A549 (cell line): ENCODE measurements around the gene RANBP17. TPM values are rescaled to one million over a fixed set of nuclear protein-coding genes. Genes with fewer than 3 reads are reported as not detected.

Source experiments
- ATAC-seq, 2 experiments: fragments of 200-7000 bp in 1 of 2; fragments of >200 bp in 1 of 2; cut with Nextera tagmentation in 1 of 2; cut with Tn5 transposase in 1 of 2; 3 replicates each; pipeline versions ENCODE4 v1.8.0 to v1.9.1; 2018 to 2020; ENCODE audit warnings: mild to moderate bottlenecking in 1 of 2, moderate library complexity in 1 of 2
- CTCF ChIA-PET: fragments of 300-600 bp; sonication (Branson Sonifier 250); formaldehyde crosslinking; extraction: SDS; loops from one replicate; lab custom pipeline; 2021; ENCODE audit warnings: antibody characterized with exemption, inconsistent platforms; lab: Yijun Ruan, JAX
- POLR2A ChIA-PET: fragments of 350-600 bp; formaldehyde crosslinking; extraction: SDS; loops from one replicate; lab custom pipeline; 2021; ENCODE audit warnings: antibody characterized with exemption, inconsistent platforms; lab: Yijun Ruan, JAX
- DNase-seq, 2 experiments: peaks; one replicate each; pipeline versions ENCODE4 v3.0.0 to v3.0.0-alpha.2; 2011 to 2016; ENCODE audit warnings: low read depth in 1 of 2, low spot score in 1 of 2
- FAIRE-seq: peaks from 2 replicates; lab custom pipeline; 2011; peaks lifted over from hg19 to GRCh38; lab: Jason Lieb, UNC
- H3K27ac ChIP-seq, 2 experiments: fragments of >200 bp; sonication (Bioruptor Twin); formaldehyde crosslinking; 3 replicates each; pipeline ENCODE4 v1.5.1; 2016 to 2017
- H3K4me1 ChIP-seq: fragments of >200 bp; sonication (Bioruptor Twin); formaldehyde crosslinking; 3 replicates; pipeline ENCODE4 v1.6.1; 2016
- H3K4me2 ChIP-seq: fragments of >200 bp; sonication (Bioruptor Twin); formaldehyde crosslinking; 3 replicates; pipeline ENCODE4 v1.6.1; 2016
- H3K4me3 ChIP-seq: fragments of >200 bp; sonication (Bioruptor Twin); formaldehyde crosslinking; 3 replicates; pipeline ENCODE4 v1.5.1; 2016
- H3K9me3 ChIP-seq: fragments of >200 bp; sonication (Bioruptor Twin); formaldehyde crosslinking; 3 replicates; pipeline ENCODE4 v1.6.1; 2016
- BHLHE40 ChIP-seq: IDR thresholded peaks from 2 replicates; pipeline ENCODE4 v1.6.1; 2012; ENCODE audit warnings: low read depth, low read length, inconsistent platforms
- CBX2 ChIP-seq: fragments of 200-600 bp; sonication (generic); IDR thresholded peaks from 2 replicates; pipeline ENCODE4 v1.6.1; 2016; ENCODE audit warnings: low read depth, mild to moderate bottlenecking, borderline replicate concordance
- CBX8 ChIP-seq: fragments of 200-600 bp; sonication (generic); IDR thresholded peaks from 2 replicates; pipeline ENCODE4 v1.6.1; 2016
- CHD4 ChIP-seq: fragments of 200-600 bp; sonication (generic); IDR thresholded peaks from 2 replicates; pipeline ENCODE4 v1.6.1; 2016; ENCODE audit warnings: antibody characterized with exemption, mild to moderate bottlenecking, borderline replicate concordance
- EHMT2 ChIP-seq: fragments of 200-600 bp; sonication (generic); IDR thresholded peaks from 2 replicates; pipeline ENCODE4 v1.6.1; 2016; ENCODE audit warnings: antibody characterized with exemption, low read depth, mild to moderate bottlenecking, moderate library complexity
- ESRRA ChIP-seq: fragments of 150-350 bp; IDR thresholded peaks from 2 replicates; pipeline ENCODE4 v1.6.1; 2014; ENCODE audit warnings: mild to moderate bottlenecking, low read length, borderline replicate concordance
- HOXA7 ChIP-seq: fragments of 250-450 bp; sonication (Bioruptor Pico); IDR thresholded peaks from 2 replicates; pipeline ENCODE4 v1.5.0; 2020; ENCODE audit warnings: mild to moderate bottlenecking, moderate library complexity
- JUN ChIP-seq, 2 experiments: fragments of >200 bp; sonication (Bioruptor Twin); formaldehyde crosslinking; IDR thresholded peaks; 2 replicates in 1 of 2; 3 replicates in 1 of 2; pipeline ENCODE4 v1.6.1; 2016 to 2017
- JUNB ChIP-seq: fragments of >200 bp; sonication (Bioruptor Twin); formaldehyde crosslinking; IDR thresholded peaks from 2 replicates; pipeline ENCODE4 v1.6.1; 2016
- KDM1A ChIP-seq: fragments of 200-600 bp; sonication (generic); IDR thresholded peaks from 2 replicates; pipeline ENCODE4 v1.6.1; 2016; ENCODE audit warnings: low read depth, mild to moderate bottlenecking
- MYC ChIP-seq: IDR thresholded peaks from 2 replicates; pipeline ENCODE4 v1.6.1; 2012; ENCODE audit warnings: mild to moderate bottlenecking, inconsistent platforms, low read length, improper control_type of control experiment, borderline replicate concordance
- NFE2L2 ChIP-seq: fragments of 150-350 bp; conservative IDR thresholded peaks from 2 replicates; pipeline ENCODE4 v1.6.1; 2014; ENCODE audit warnings: low read length
- NPAS2 ChIP-seq: fragments of 250-450 bp; sonication (Bioruptor Pico); IDR thresholded peaks from 2 replicates; pipeline ENCODE4 v1.8.0; 2022; ENCODE audit warnings: mild to moderate bottlenecking, moderate library complexity, borderline replicate concordance
- POLR2A ChIP-seq: IDR thresholded peaks from 2 replicates; pipeline ENCODE4 v1.6.1; 2012; ENCODE audit warnings: mild to moderate bottlenecking, low read length
- POLR2AphosphoS2 ChIP-seq: conservative IDR thresholded peaks from 2 replicates; pipeline ENCODE4 v1.6.1; 2012; ENCODE audit warnings: low read length, improper control_type of control experiment, inconsistent platforms
- RAD21 ChIP-seq, 2 experiments: fragments of >200 bp in 1 of 2; sonication (Bioruptor Twin) in 1 of 2; formaldehyde crosslinking in 1 of 2; IDR thresholded peaks in 1 of 2; conservative IDR thresholded peaks in 1 of 2; 2 replicates in 1 of 2; 3 replicates in 1 of 2; pipeline ENCODE4 v1.6.1; 2012 to 2018; ENCODE audit warnings: inconsistent platforms in 1 of 2
- RFX5 ChIP-seq: fragments of 450-650 bp; IDR thresholded peaks from 2 replicates; pipeline ENCODE4 v1.7.1; 2014; ENCODE audit warnings: antibody characterized with exemption, mild to moderate bottlenecking, moderate library complexity
- SMC3 ChIP-seq: fragments of >200 bp; sonication (Bioruptor Twin); formaldehyde crosslinking; IDR thresholded peaks from 3 replicates; pipeline ENCODE4 v1.6.1; 2018; ENCODE audit warnings: inconsistent platforms
- TP53 ChIP-seq: fragments of 250-450 bp; sonication (Bioruptor Pico); IDR thresholded peaks from 2 replicates; pipeline ENCODE4 v1.5.0; 2021; ENCODE audit warnings: mild to moderate bottlenecking, moderate library complexity
- ZFP36 ChIP-seq: fragments of 450-650 bp; IDR thresholded peaks from 2 replicates; pipeline ENCODE4 v1.6.1; 2014; ENCODE audit warnings: borderline replicate concordance; ENCODE audit not compliant: partially characterized antibody
- WGBS: methylation state at CpG from one replicate; pipeline ENCODE4 v1.1.6; 2017; ENCODE audit errors: missing lambda C conversion rate; 5-methylcytosine and 5-hydroxymethylcytosine counted together
- polyA plus RNA-seq, 4 experiments: library from polyadenylated mRNA; depleted of rRNA in 3 of 4; stranded (reverse); fragments of >200 nt; fragmentation: RNase III in 1 of 4; extraction: RNeasy Plus Mini Kit Qiagen cat#74134 plus additional on column Dnase treatment in 1 of 4; gene quantifications; 2 replicates in 3 of 4; 3 replicates in 1 of 4; pipeline ENCODE4 v1.2.3, GENCODE V29; 2011 to 2017
- TF ChIP-seq, protein P1 (sequence below): fragments of 200-600 bp; sonication (generic); IDR thresholded peaks from 2 replicates; pipeline ENCODE4 v1.6.1; 2016; ENCODE audit warnings: antibody characterized with exemption, mild to moderate bottlenecking, moderate library complexity
- TF ChIP-seq, protein P2 (sequence below): fragments of >200 bp; sonication (Bioruptor Twin); formaldehyde crosslinking; IDR thresholded peaks from 3 replicates; pipeline ENCODE4 v1.5.1; 2016
- TF ChIP-seq, protein P3 (sequence below): IDR thresholded peaks from 2 replicates; pipeline ENCODE4 v1.6.1; 2012

The RANBP17 gene
- polyA plus RNA-seq, 2 of the 4 experiments (the other 2 are of a cell fraction), result 3.4 to 9.2 TPM

DNA sequence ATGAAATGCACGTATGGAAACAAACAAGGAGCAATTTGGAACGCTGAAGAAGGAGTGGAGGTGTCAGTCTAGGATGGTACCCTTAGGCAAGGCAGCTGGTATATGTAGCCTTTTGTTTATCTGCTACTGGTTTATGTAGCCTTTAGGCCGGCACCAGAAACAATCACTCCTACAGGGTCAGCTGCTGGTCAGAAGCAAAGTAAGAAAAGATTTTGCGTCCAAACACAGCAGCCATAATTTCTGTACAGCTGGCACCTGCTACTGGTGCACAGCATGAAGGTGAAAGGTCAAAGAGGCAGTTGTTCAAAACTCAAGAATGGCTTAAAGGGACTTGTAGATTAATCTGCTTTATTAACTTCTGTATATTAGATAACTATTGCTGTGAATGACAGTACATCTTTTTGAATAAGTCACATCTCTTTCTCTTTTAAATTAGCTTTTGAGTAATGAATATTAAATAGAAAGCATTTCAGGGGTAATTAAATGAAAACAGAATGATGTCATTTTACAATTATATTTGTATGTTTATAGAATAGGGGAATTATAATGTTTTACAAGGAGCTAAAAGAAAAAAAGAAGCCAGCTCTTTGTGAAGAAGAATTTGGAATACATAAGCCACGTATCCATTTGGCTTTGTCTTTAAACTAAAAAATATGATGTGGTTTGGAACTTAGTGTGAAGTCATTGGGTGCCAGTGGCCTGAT lies 414.2 kb downstream of the RANBP17 start:
- 76% methylated on average over 5 of the region's 5 CpGs for WGBS
- FAIRE-seq, result no peak

DNA sequence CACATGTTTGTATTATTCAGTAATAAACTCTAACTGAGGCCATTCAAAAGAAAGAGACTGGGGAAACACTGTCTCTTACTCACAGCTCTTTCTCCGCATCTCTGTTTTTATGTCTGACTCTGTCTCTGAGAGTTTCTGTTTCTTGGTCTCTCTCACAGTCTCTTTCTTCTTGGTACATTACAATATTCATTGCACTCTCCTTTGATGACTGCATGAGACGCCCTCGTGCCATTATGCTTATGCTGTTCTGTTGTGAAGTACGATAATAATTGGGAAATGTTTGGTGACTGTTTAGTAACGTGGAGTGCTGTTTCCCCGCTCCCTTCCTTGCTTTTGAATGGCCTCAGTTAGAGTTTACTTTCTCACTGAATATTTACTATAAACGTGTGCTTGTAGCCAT lies 421.9 kb downstream of the RANBP17 start:
- 77% methylated on average over 7 of the region's 7 CpGs for WGBS
- Histone ChIP-seq H3K4me1 (no peaks in the 10 kb centered on the region), H3K4me2 (no peak overlapping the region), H3K27ac (no peak overlapping the region), H3K4me3 (no peak overlapping the region), H3K9me3 (no peaks in the 10 kb centered on the region)
- TF ChIP-seq KDM1A (no peak), TP53 (CRISPR knock-in tag) (no peak), NPAS2 (CRISPR knock-in tag) (no peak)
- DNase-seq, result no peak
- no peak for FAIRE-seq
- POLR2A ChIA-PET, result no interaction called here
- ATAC-seq, result no peak
- CTCF ChIA-PET, result interaction anchor here (1.1 to 1.8 kb wide), 2 partner anchors 21 to 76 kb away, joined by 3 to 7 read pairs; no protein-coding TSS in a partner anchor

More for the DNA sequence above, 414.2 kb downstream of the RANBP17 start:
- H3K27ac ChIP-seq, result no peak overlapping the region
- DNase-seq, result no peak
- H3K4me1 ChIP-seq, result no peaks in the 10 kb centered on the region; the same call in 2 of the 3 replicates
- TF ChIP-seq HOXA7 (no peak), NFE2L2 (no peak), POLR2A (no peak), RAD21 (conservative IDR thresholded peaks at IDR 0.05 in 1 of 2, IDR thresholded peaks at IDR 0.05 in 1 of 2) (no peak), TP53 (CRISPR knock-in tag) (no peak), JUNB (no peak)
- CTCF ChIA-PET, result interaction anchor here (1.2 kb wide), 1 partner anchor 10 kb away, joined by 3 read pairs; no protein-coding TSS in a partner anchor
- H3K4me2 ChIP-seq, result no peak overlapping the region
- H3K9me3 ChIP-seq, result no peaks in the 10 kb centered on the region
- no peak for ATAC-seq
- POLR2A ChIA-PET, result no interaction called here
- H3K4me3 ChIP-seq, result no peak overlapping the region

DNA sequence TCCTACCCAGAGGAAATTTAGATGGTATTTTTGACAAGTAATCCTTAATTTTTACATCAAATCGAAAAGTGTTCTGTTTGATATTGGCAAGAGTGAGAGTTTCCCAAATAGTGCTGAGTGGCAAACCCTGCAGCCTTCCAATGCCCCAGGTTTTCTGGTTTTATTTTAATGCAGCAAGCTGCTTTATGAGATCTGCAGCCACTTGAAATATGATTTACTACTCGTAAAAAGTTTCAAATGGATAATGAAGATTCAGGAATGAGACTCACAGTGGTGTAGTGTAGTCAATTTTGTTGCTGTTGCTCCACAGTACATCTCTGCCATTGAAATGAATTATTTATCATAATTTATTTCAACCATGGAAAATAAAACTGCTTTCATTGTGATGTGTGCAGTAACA lies 423.6 kb downstream of the RANBP17 start:
- no peak for DNase-seq
- FAIRE-seq, result no peak
- no peaks in the 10 kb centered on the region for H3K9me3 ChIP-seq
- no peak overlapping the region for H3K4me3 ChIP-seq
- ChIA-PET CTCF (interaction anchor here (0.6 to 0.8 kb wide), 2 partner anchors 57 to 865 kb away, joined by 3 read pairs; no protein-coding TSS in a partner anchor), POLR2A (no interaction called here)
- H3K27ac ChIP-seq, result no peak overlapping the region
- TF ChIP-seq RFX5 (no peak), EHMT2 (no peak), CBX2 (no peak), BHLHE40 (no peak), MYC (no peak), CHD4 (no peak)
- WGBS, result 57% methylated on average over 2 of the region's 2 CpGs
- H3K4me2 ChIP-seq, result no peak overlapping the region
- no peak for ATAC-seq
- H3K4me1 ChIP-seq, result no peaks in the 10 kb centered on the region

DNA sequence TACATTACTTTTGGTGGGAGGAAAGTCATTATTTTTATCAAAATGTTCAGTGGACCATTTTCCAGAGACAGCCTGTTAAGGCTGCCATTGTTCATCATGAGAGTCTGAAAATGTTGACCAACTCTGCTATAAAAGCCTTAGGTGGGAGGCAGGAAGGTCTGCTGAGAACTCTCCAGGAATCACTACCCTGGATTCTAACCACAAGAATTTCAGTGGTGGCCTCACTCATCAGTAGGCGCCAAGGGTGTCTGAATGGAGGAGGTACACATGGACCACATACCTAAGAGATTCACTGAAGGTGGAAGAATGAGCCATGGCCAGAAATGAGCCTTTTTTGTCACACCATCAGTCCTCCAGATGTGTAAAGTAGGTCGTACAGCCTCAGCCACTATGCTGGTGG lies 426.2 kb downstream of the RANBP17 start:
- ChIA-PET POLR2A (no interaction called here), CTCF (interaction anchor here (1.3 kb wide), 1 partner anchor 79 kb away, joined by 5 read pairs; no protein-coding TSS in a partner anchor)
- no peak overlapping the region for H3K4me3 ChIP-seq
- 87% methylated on average over 2 of the region's 2 CpGs for WGBS
- H3K4me1 ChIP-seq, result no peaks in the 10 kb centered on the region
- no peak for DNase-seq
- H3K9me3 ChIP-seq, result no peaks in the 10 kb centered on the region
- no peak for FAIRE-seq
- H3K4me2 ChIP-seq, result no peak overlapping the region
- no peak for ATAC-seq
- no peak overlapping the region for H3K27ac ChIP-seq
- no peak for TF ChIP-seq POLR2AphosphoS2
- TF ChIP-seq CBX2, result no peak
- TF ChIP-seq POLR2A, result no peak
- no peak for TF ChIP-seq ZFP36
- no peak for TF ChIP-seq SMC3
- TF ChIP-seq, protein P1, sequence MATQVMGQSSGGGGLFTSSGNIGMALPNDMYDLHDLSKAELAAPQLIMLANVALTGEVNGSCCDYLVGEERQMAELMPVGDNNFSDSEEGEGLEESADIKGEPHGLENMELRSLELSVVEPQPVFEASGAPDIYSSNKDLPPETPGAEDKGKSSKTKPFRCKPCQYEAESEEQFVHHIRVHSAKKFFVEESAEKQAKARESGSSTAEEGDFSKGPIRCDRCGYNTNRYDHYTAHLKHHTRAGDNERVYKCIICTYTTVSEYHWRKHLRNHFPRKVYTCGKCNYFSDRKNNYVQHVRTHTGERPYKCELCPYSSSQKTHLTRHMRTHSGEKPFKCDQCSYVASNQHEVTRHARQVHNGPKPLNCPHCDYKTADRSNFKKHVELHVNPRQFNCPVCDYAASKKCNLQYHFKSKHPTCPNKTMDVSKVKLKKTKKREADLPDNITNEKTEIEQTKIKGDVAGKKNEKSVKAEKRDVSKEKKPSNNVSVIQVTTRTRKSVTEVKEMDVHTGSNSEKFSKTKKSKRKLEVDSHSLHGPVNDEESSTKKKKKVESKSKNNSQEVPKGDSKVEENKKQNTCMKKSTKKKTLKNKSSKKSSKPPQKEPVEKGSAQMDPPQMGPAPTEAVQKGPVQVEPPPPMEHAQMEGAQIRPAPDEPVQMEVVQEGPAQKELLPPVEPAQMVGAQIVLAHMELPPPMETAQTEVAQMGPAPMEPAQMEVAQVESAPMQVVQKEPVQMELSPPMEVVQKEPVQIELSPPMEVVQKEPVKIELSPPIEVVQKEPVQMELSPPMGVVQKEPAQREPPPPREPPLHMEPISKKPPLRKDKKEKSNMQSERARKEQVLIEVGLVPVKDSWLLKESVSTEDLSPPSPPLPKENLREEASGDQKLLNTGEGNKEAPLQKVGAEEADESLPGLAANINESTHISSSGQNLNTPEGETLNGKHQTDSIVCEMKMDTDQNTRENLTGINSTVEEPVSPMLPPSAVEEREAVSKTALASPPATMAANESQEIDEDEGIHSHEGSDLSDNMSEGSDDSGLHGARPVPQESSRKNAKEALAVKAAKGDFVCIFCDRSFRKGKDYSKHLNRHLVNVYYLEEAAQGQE, result no peak
- TF ChIP-seq, protein P2, sequence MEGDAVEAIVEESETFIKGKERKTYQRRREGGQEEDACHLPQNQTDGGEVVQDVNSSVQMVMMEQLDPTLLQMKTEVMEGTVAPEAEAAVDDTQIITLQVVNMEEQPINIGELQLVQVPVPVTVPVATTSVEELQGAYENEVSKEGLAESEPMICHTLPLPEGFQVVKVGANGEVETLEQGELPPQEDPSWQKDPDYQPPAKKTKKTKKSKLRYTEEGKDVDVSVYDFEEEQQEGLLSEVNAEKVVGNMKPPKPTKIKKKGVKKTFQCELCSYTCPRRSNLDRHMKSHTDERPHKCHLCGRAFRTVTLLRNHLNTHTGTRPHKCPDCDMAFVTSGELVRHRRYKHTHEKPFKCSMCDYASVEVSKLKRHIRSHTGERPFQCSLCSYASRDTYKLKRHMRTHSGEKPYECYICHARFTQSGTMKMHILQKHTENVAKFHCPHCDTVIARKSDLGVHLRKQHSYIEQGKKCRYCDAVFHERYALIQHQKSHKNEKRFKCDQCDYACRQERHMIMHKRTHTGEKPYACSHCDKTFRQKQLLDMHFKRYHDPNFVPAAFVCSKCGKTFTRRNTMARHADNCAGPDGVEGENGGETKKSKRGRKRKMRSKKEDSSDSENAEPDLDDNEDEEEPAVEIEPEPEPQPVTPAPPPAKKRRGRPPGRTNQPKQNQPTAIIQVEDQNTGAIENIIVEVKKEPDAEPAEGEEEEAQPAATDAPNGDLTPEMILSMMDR, result no peak
- TF ChIP-seq CBX8, result no peak
- no peak for TF ChIP-seq RAD21 (conservative IDR thresholded peaks at IDR 0.05 in 1 of 2, IDR thresholded peaks at IDR 0.05 in 1 of 2)
- TF ChIP-seq, protein P3, sequence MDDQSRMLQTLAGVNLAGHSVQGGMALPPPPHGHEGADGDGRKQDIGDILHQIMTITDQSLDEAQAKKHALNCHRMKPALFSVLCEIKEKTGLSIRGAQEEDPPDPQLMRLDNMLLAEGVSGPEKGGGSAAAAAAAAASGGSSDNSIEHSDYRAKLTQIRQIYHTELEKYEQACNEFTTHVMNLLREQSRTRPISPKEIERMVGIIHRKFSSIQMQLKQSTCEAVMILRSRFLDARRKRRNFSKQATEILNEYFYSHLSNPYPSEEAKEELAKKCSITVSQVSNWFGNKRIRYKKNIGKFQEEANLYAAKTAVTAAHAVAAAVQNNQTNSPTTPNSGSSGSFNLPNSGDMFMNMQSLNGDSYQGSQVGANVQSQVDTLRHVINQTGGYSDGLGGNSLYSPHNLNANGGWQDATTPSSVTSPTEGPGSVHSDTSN, result no peak
- no peak for TF ChIP-seq JUN (IDR thresholded peaks at IDR 0.05)
- no peak for TF ChIP-seq ESRRA
- no peak for TF ChIP-seq BHLHE40
- no peak for TF ChIP-seq JUNB
